Skeletal muscle tissue (tissue), 4 donors: Measurements from ENCODE around the gene ERC2. TPM values are rescaled to one million over a fixed set of nuclear protein-coding genes. Genes with fewer than 3 reads are reported as not detected.

ENCODE experiments used
- H3K27ac ChIP-seq: one replicate; pipeline ENCODE4 v1.7.0; 2013; ENCODE audit warnings: mild to moderate bottlenecking, low read depth, low read length, inconsistent platforms
- H3K27me3 ChIP-seq, 3 donors: one replicate each; pipeline ENCODE4 v1.7.0; 2013; ENCODE audit warnings: low read length in 3 of 3; ENCODE audit not compliant: control insufficient read depth in 3 of 3, insufficient read depth in 3 of 3
- H3K36me3 ChIP-seq, 3 donors: one replicate each; pipeline ENCODE4 v1.7.0; 2013; ENCODE audit warnings: low read length in 3 of 3; ENCODE audit not compliant: control insufficient read depth in 3 of 3, insufficient read depth in 3 of 3
- H3K4me1 ChIP-seq, 3 donors: one replicate each; pipeline ENCODE4 v1.7.0; 2013; ENCODE audit warnings: low read length in 3 of 3, mild to moderate bottlenecking in 3 of 3; ENCODE audit not compliant: control insufficient read depth in 3 of 3, insufficient read depth in 3 of 3
- H3K4me3 ChIP-seq, 3 donors: one replicate each; pipeline ENCODE4 v1.7.0; 2013; ENCODE audit warnings: low read length in 3 of 3
- H3K9ac ChIP-seq, 3 donors: one replicate each; pipeline ENCODE4 v1.7.0; 2013; ENCODE audit warnings: low read length in 3 of 3, mild to moderate bottlenecking in 3 of 3, moderate library complexity in 2 of 3, low read depth in 1 of 3
- H3K9me3 ChIP-seq, 3 donors: one replicate each; pipeline ENCODE4 v1.7.0; 2013; ENCODE audit warnings: low read length in 3 of 3; ENCODE audit not compliant: control insufficient read depth in 3 of 3
- total RNA-seq: library from RNA; depleted of rRNA; stranded (reverse); fragments of >200 nt; gene quantifications from one replicate; pipeline ENCODE4 v1.2.3, GENCODE V29; 2014
- donor health status: Osteomylitis.

Gene ERC2
- total RNA-seq, 1 donor from 2014 or later: 1.0 TPM

- no peaks in the 10 kb centered on the region for H3K9me3 ChIP-seq
- H3K27ac ChIP-seq: no peak overlapping the region
- H3K36me3 ChIP-seq: no peaks in the 10 kb centered on the region
- H3K27me3 ChIP-seq: peaks cover 0 to 4% (median 4%) of the 10 kb centered on the region in 3 donors
- H3K9ac ChIP-seq: no peak overlapping the region
- no peaks in the 10 kb centered on the region for H3K4me1 ChIP-seq
- H3K4me3 ChIP-seq: no peak overlapping the region
Observed at GRCh38 chr3:56190130-56190529, 278.1 kb downstream of the ERC2 start.

- Histone ChIP-seq H3K36me3 (no peaks in the 10 kb centered on the region), H3K9ac (no peak overlapping the region), H3K9me3 (no peaks in the 10 kb centered on the region), H3K4me1 (no peaks in the 10 kb centered on the region), H3K27ac (no peak overlapping the region), H3K27me3 (peaks cover 0 to 4% (median 4%) of the 10 kb centered on the region in 3 donors), H3K4me3 (no peak overlapping the region)
Observed at GRCh38 chr3:56189536-56189935, 278.7 kb downstream of the ERC2 start.

- Histone ChIP-seq H3K4me1 (no peaks in the 10 kb centered on the region), H3K9ac (no peak overlapping the region), H3K27me3 (peaks cover 0 to 4% (median 4%) of the 10 kb centered on the region in 3 donors), H3K36me3 (no peaks in the 10 kb centered on the region), H3K27ac (no peak overlapping the region), H3K4me3 (no peak overlapping the region), H3K9me3 (no peaks in the 10 kb centered on the region)
Observed at GRCh38 chr3:56188201-56188600, 280.1 kb downstream of the ERC2 start.

DNA sequence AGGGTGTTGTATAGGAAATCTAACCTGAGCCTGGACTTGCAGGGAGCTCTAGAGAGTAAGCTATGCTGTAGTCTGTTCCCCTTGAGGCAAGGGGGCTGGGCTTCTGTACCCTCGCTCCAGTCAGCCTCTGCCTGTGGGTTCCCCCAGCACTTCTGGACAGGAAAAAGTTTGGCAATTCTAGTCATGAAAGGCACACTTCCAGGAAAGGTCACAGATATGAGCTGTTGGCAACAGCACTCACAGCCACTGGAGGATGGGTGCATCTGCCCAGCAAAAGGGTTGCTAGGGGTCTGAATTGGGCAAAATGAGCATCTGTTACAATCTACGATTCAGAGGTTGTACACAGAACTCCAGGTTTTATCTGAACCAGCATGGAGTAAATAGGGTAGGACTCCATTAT lies 281.2 kb downstream of the ERC2 start:
- Histone ChIP-seq H3K27ac (no peak overlapping the region), H3K9me3 (no peaks in the 10 kb centered on the region), H3K4me1 (no peaks in the 10 kb centered on the region), H3K9ac (no peak overlapping the region), H3K36me3 (no peaks in the 10 kb centered on the region), H3K4me3 (no peak overlapping the region), H3K27me3 (peaks cover 0 to 4% (median 4%) of the 10 kb centered on the region in 3 donors)

- Histone ChIP-seq H3K4me1 (no peaks in the 10 kb centered on the region), H3K9ac (no peak overlapping the region), H3K9me3 (no peaks in the 10 kb centered on the region), H3K27ac (no peak overlapping the region), H3K27me3 (peaks cover 0 to 4% (median 4%) of the 10 kb centered on the region in 3 donors), H3K4me3 (no peak overlapping the region), H3K36me3 (no peaks in the 10 kb centered on the region)
Observed at GRCh38 chr3:56185827-56186226, 282.4 kb downstream of the ERC2 start.

- peaks cover 0 to 4% (median 4%) of the 10 kb centered on the region in 3 donors for H3K27me3 ChIP-seq
- no peak overlapping the region for H3K9ac ChIP-seq
- no peaks in the 10 kb centered on the region for H3K4me1 ChIP-seq
- H3K9me3 ChIP-seq: no peaks in the 10 kb centered on the region
- H3K4me3 ChIP-seq: no peak overlapping the region
- H3K27ac ChIP-seq: no peak overlapping the region
- no peaks in the 10 kb centered on the region for H3K36me3 ChIP-seq
Observed at GRCh38 chr3:56183529-56183928, 284.7 kb downstream of the ERC2 start.

DNA sequence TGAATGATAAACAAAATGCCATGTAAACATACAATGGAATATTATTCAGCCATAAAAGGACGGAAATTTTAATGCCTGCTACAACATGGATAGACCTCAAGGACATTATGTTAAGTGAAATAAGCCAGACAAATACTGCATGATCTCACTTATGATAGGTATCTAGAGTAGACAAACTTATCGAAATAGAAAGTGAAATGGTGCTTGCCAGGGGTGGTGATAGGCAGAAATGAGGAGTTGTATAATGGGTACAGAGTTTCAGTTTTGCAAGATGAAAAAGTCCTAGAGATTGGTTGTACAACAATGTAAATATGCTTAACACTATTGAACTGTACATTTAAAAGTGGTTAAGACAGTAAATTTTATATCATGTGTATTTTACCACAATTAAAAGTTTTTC lies 287.8 kb downstream of the ERC2 start:
- Histone ChIP-seq H3K4me1 (no peaks in the 10 kb centered on the region), H3K4me3 (no peak overlapping the region), H3K9me3 (no peaks in the 10 kb centered on the region), H3K36me3 (no peaks in the 10 kb centered on the region), H3K27ac (no peak overlapping the region), H3K9ac (no peak overlapping the region), H3K27me3 (no peaks in the 10 kb centered on the region)

GRCh38 chr3:56173601-56174000 lies 294.7 kb downstream of the ERC2 start:
- Histone ChIP-seq H3K9me3 (no peaks in the 10 kb centered on the region), H3K4me3 (no peak overlapping the region), H3K4me1 (no peaks in the 10 kb centered on the region), H3K27ac (no peak overlapping the region), H3K9ac (no peak overlapping the region), H3K36me3 (no peaks in the 10 kb centered on the region), H3K27me3 (no peaks in the 10 kb centered on the region)

DNA sequence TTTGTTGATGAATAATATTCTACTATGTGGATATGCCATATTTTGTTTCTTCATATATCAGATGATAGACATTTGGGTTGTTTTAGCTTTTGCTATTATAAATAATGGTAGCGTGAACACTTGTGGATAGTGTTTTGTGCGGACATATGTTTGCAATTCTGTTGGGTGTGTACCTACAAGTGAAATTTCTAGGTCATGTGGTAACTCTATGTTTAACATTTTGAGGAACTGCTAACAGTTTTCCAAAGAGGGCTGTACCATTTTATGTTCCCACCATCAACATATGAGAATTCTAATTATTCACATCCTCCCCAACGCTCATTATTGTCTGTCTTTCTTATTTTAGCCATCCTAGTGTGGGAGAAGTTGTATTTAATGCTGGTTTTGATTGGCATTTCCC lies 303.8 kb downstream of the ERC2 start:
- Histone ChIP-seq H3K4me3 (no peak overlapping the region), H3K27ac (no peak overlapping the region), H3K27me3 (no peaks in the 10 kb centered on the region), H3K9me3 (peaks cover 0 to 2% (median 0%) of the 10 kb centered on the region in 3 donors), H3K36me3 (no peaks in the 10 kb centered on the region), H3K4me1 (no peaks in the 10 kb centered on the region), H3K9ac (no peak overlapping the region)

DNA sequence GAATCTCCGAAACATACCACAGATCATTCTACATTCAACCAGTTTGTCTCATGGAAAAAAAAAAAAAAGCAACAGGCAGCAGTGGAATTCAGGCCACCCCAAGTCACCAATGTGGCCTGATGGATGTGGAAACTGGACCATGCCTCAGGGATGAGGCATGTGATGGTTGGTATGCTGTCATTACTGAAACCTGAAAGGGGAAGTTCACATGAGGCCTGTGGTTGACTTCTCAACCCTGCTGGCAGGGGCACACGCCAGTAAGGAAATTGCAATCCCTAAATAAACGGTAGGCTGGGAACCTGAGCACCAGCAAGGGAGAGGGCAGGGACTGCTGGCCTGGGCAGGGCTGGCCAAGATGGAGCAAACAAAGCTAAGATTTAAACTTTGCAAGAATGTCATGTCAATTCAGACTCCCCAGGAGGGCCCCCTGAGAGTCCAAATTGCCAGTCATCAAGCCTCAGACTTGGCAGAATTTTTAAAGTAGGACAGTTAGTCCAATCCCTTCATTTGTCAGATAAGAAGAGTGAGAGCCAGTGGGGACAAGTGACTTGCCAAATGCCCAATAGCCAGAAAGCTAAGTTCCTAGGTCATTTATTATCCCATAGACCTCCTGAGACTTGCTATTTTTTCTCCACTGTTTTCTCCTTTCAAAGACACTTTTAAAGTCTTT lies 310.4 kb downstream of the ERC2 start:
- Histone ChIP-seq H3K36me3 (no peaks in the 10 kb centered on the region), H3K27ac (no peak overlapping the region), H3K4me1 (no peaks in the 10 kb centered on the region), H3K4me3 (no peak overlapping the region), H3K27me3 (no peaks in the 10 kb centered on the region), H3K9me3 (peaks cover 0 to 2% (median 0%) of the 10 kb centered on the region in 3 donors), H3K9ac (no peak overlapping the region)
